Measurements from ENCODE around the gene PIM2. TPM values are rescaled to one million over a fixed set of nuclear protein-coding genes. Genes with fewer than 3 reads are reported as not detected.
"Not testable (repeated sequence)": the region's sequence is repeated elsewhere in the genome, so short reads cannot be mapped to it uniquely, and the experiment has no call there.

The PIM2 gene
- total RNA-seq, 1 experiment from 2014 or later: 8.0 TPM

GRCh38 chrX:48890296-48890925 is 28.4 kb downstream of the PIM2 start:
- Histone ChIP-seq H3K4me1 (no peaks in the 10 kb centered on the region), H3K9me3 (replicated peaks) (no peaks in the 10 kb centered on the region), H3K27ac (no peak overlapping the region), H3K27me3 (no peaks in the 10 kb centered on the region), H3K36me3 (no peaks in the 10 kb centered on the region), H3K4me3 (peak overlapping the region; percentile 59)
- peak in 1 of 2 experiments; percentile 3 for DNase-seq

- not testable (repeated sequence) for H3K4me3 ChIP-seq; H3K27ac ChIP-seq; H3K27me3 ChIP-seq; H3K4me1 ChIP-seq; DNase-seq; H3K36me3 ChIP-seq; H3K9me3 ChIP-seq (replicated peaks)
Measured at GRCh38 chrX:48886586-48886985, 32.2 kb downstream of the PIM2 start.

GRCh38 chrX:48883729-48884128 is 35.1 kb downstream of the PIM2 start:
- H3K27me3 ChIP-seq: no peaks in the 10 kb centered on the region
- H3K36me3 ChIP-seq: no peaks in the 10 kb centered on the region
- H3K4me3 ChIP-seq: no peak overlapping the region
- no peaks in the 10 kb centered on the region for H3K9me3 ChIP-seq (replicated peaks)
- H3K4me1 ChIP-seq: no peaks in the 10 kb centered on the region
- DNase-seq: no peak
- no peak overlapping the region for H3K27ac ChIP-seq

- not testable (repeated sequence) for DNase-seq, H3K36me3 ChIP-seq, H3K4me1 ChIP-seq
Measured at GRCh38 chrX:48876944-48877343, 41.9 kb downstream of the PIM2 start.

GRCh38 chrX:48872017-48872416 is 46.8 kb downstream of the PIM2 start:
- not testable (repeated sequence) for H3K36me3 ChIP-seq; H3K9me3 ChIP-seq (replicated peaks); H3K27me3 ChIP-seq; H3K4me3 ChIP-seq; DNase-seq; H3K4me1 ChIP-seq; H3K27ac ChIP-seq

More at GRCh38 chrX:48876944-48877343, 41.9 kb downstream of the PIM2 start:
- H3K9me3 ChIP-seq (replicated peaks); H3K27me3 ChIP-seq; H3K27ac ChIP-seq; H3K4me3 ChIP-seq: not testable (repeated sequence)

GRCh38 chrX:48864210-48864609 is 54.6 kb downstream of the PIM2 start:
- DNase-seq: peak; percentile 13 to 50

More at GRCh38 chrX:48864210-48864609, 54.6 kb downstream of the PIM2 start:
- Histone ChIP-seq H3K27ac (0 out of 2 replicates have a peak overlapping the region, but pooled peaks have one; percentile 4), H3K4me1 (0 out of 2 replicates have a peak, but pooled peaks cover 9% of the 10 kb centered on the region), H3K9me3 (replicated peaks) (no peaks in the 10 kb centered on the region), H3K27me3 (no peaks in the 10 kb centered on the region), H3K4me3 (no peak overlapping the region), H3K36me3 (no peaks in the 10 kb centered on the region)

Other genes starting within 250 kb of the PIM2 start
- gene WAS, start 235.2 kb downstream of the PIM2 start, total RNA-seq (2014; rRNA removed; shearing (Covaris generic)): not detected in 2 replicates
- 10.2 and 10.5 TPM in 2 replicates for gene SUV39H1, start 222.3 kb downstream of the PIM2 start, total RNA-seq (2014; rRNA removed; shearing (Covaris generic))
- not detected in 2 replicates for gene GLOD5, start 157.3 kb downstream of the PIM2 start, total RNA-seq (2014; rRNA removed; shearing (Covaris generic))
- not detected in 2 replicates for gene GATA1, start 132.4 kb downstream of the PIM2 start, total RNA-seq (2014; rRNA removed; shearing (Covaris generic))
- 31.5 and 47.2 TPM in 2 replicates for gene HDAC6, start 117.0 kb downstream of the PIM2 start, total RNA-seq (2014; rRNA removed; shearing (Covaris generic))
- not detected in 2 replicates for gene ERAS, start 92.5 kb downstream of the PIM2 start, total RNA-seq (2014; rRNA removed; shearing (Covaris generic))
- not detected in 2 replicates for gene PCSK1N, start 83.4 kb downstream of the PIM2 start, total RNA-seq (2014; rRNA removed; shearing (Covaris generic))
- gene TIMM17B, start 21.3 kb downstream of the PIM2 start, total RNA-seq (2014; rRNA removed; shearing (Covaris generic)): 43.5 and 51.1 TPM in 2 replicates
- 52.3 and 52.4 TPM in 2 replicates for gene PQBP1, start 21.1 kb downstream of the PIM2 start, total RNA-seq (2014; rRNA removed; shearing (Covaris generic))
- gene SLC35A2, start 7.4 kb downstream of the PIM2 start, total RNA-seq (2014; rRNA removed; shearing (Covaris generic)): 12.6 and 16.0 TPM in 2 replicates
- gene OTUD5, start 38.6 kb upstream of the PIM2 start, total RNA-seq (2014; rRNA removed; shearing (Covaris generic)): 17.0 and 19.2 TPM in 2 replicates
- 0.08 and 0.12 TPM in 2 replicates for gene KCND1, start 52.8 kb upstream of the PIM2 start, total RNA-seq (2014; rRNA removed; shearing (Covaris generic))
- gene GRIPAP1, start 83.2 kb upstream of the PIM2 start, total RNA-seq (2014; rRNA removed; shearing (Covaris generic)): 16.2 and 19.4 TPM in 2 replicates
- gene TFE3, start 124.3 kb upstream of the PIM2 start, total RNA-seq (2014; rRNA removed; shearing (Covaris generic)): 9.6 and 10.2 TPM in 2 replicates
- gene CCDC120, start 140.0 kb upstream of the PIM2 start, total RNA-seq (2014; rRNA removed; shearing (Covaris generic)): 2.0 and 2.5 TPM in 2 replicates
- 4.7 and 5.0 TPM in 2 replicates for gene PRAF2, start 155.0 kb upstream of the PIM2 start, total RNA-seq (2014; rRNA removed; shearing (Covaris generic))
- gene WDR45, start 160.9 kb upstream of the PIM2 start, total RNA-seq (2014; rRNA removed; shearing (Covaris generic)): 18.0 and 18.1 TPM in 2 replicates
- gene GPKOW, start 204.7 kb upstream of the PIM2 start, total RNA-seq (2014; rRNA removed; shearing (Covaris generic)): 13.0 and 14.3 TPM in 2 replicates
- gene MAGIX, start 243.7 kb upstream of the PIM2 start, total RNA-seq (2014; rRNA removed; shearing (Covaris generic)): 0.53 and 1.2 TPM in 2 replicates